ENCODE data around the gene TMPRSS6.

The TMPRSS6 gene

GRCh38 chr22:37109242-37109917 is at the start of gene TMPRSS6:
Gene TMPRSS6 (minus strand): TSS chr22:37109713. CDS start chr22:37103417, 6,296 bp downstream.
- no peak for DNase-seq

GRCh38 chr22:37158963-37159290 is 49.4 kb upstream of the TMPRSS6 start:
- no peak for DNase-seq

- no peak for DNase-seq
Observed at GRCh38 chr22:37157516-37158285, 48.2 kb upstream of the TMPRSS6 start.

- DNase-seq: no peak
Observed at GRCh38 chr22:37156686-37157435, 47.3 kb upstream of the TMPRSS6 start.

- DNase-seq: no peak
Observed at GRCh38 chr22:37155971-37156370, 46.5 kb upstream of the TMPRSS6 start.

- DNase-seq: no peak
Observed at GRCh38 chr22:37154925-37155712, 45.6 kb upstream of the TMPRSS6 start.

GRCh38 chr22:37153901-37154300 is 44.4 kb upstream of the TMPRSS6 start:
- DNase-seq: no peak

- DNase-seq: no peak
Observed at GRCh38 chr22:37151401-37151800, 41.9 kb upstream of the TMPRSS6 start.

GRCh38 chr22:37150701-37151100 is 41.2 kb upstream of the TMPRSS6 start:
- DNase-seq: no peak

GRCh38 chr22:37148742-37149665 is 39.5 kb upstream of the TMPRSS6 start:
- no peak for DNase-seq

GRCh38 chr22:37148031-37148651 is 38.6 kb upstream of the TMPRSS6 start:
- no peak for DNase-seq

GRCh38 chr22:37147186-37147990 is 37.9 kb upstream of the TMPRSS6 start:
- DNase-seq: no peak

- DNase-seq: no peak
Observed at GRCh38 chr22:37146507-37147180, 37.1 kb upstream of the TMPRSS6 start.

GRCh38 chr22:37146051-37146385 is 36.5 kb upstream of the TMPRSS6 start:
- no peak for DNase-seq

GRCh38 chr22:37145180-37146050 is 35.9 kb upstream of the TMPRSS6 start:
- DNase-seq: no peak

- DNase-seq: no peak
Observed at GRCh38 chr22:37144180-37144554, 34.7 kb upstream of the TMPRSS6 start.

GRCh38 chr22:37141971-37142370 is 32.5 kb upstream of the TMPRSS6 start:
- DNase-seq: no peak

GRCh38 chr22:37141476-37141875 is 32.0 kb upstream of the TMPRSS6 start:
- DNase-seq: no peak
